Measurements from ENCODE around the gene CEP128. TPM values are rescaled to one million over a fixed set of nuclear protein-coding genes. Genes with fewer than 3 reads are reported as not detected.
"Not testable (repeated sequence)": the region's sequence is repeated elsewhere in the genome, so short reads cannot be mapped to it uniquely, and the experiment has no call there.

CEP128 gene
- total RNA-seq, 2 experiments from 2014 or later: 24.7 to 26.0 TPM

DNA sequence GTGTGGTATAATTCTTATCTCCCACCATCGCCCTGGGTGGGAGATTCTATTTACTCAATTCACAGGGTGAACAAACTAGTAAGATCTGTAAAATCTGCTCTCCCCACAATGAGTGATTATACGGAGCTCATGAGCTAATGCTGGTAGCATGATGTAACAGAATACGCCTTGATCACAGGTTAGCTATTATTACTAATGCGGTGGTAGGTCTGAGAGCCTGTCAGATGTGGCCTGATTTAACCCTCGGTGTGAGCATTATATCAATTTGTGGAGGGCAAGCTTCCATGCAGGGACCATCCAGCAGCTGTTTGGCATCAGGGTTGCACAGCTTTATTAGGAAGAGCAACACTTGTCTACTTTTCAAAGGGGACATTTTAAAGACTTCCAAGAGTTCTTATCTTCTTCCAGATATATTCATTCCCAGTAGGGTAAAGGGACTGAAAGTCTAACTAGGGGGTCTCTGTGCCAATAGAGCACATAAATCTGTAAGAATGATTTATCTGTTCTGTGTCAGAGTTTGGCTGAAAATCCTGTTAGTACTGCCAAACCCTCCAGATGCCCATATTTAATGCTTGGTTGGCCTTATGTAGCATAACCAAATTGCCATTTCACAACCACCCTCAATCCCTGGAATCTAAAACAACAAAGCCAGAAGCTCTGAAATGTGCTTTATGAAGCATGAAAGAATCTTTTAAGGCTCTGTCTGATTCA is 32.5 kb upstream of the CEP128 start:
- peaks cover 16% of the 10 kb centered on the region for H3K27me3 Mint-ChIP-seq
- CTCF ChIA-PET: interaction anchor here (0.6 to 6.8 kb wide), 4 partner anchors 14 to 22 kb away, joined by 3 to 66 read pairs (median 7); partner anchors contain the start of gene TSHR
- peaks cover 45% of the 10 kb centered on the region for H3K4me1 Mint-ChIP-seq
- DNase-seq: no peak
- no peaks in the 10 kb centered on the region for H3K9me3 Mint-ChIP-seq
- POLR2A ChIA-PET: interaction anchor here (0.8 to 3.4 kb wide), 5 partner anchors 12 to 245 kb away, joined by 3 to 23 read pairs (median 4); partner anchors contain the start of gene TSHR
- H3K27ac Mint-ChIP-seq: no peak overlapping the region
- no peak overlapping the region for H3K4me3 Mint-ChIP-seq
- peaks cover 7% of the 10 kb centered on the region for H3K36me3 Mint-ChIP-seq (ENCODE audit: low read depth)

DNA sequence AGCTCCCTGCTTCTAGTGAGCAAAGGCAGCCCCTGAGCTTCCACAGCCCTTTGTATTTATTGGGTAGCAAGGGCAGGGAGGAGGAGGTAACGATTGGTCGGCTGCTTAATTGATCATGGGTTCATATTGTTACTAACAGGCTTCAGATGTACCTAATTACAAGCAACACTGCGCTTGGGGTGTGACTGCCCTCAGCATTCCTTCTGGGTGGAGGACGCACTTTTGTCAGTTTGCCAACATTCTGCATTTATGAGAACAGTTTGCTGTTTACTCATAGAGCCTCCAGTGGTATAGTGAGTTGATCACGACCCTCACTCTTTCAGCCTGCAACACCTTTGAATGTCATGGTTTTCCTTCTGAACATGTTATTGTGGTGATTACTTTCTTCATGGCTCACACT is 23.5 kb upstream of the CEP128 start:
- Mint-ChIP-seq H3K4me3 (no peak overlapping the region), H3K36me3 (ENCODE audit: low read depth) (peaks cover 10% of the 10 kb centered on the region), H3K4me1 (peaks cover 12% of the 10 kb centered on the region), H3K27ac (no peak overlapping the region), H3K9me3 (no peaks in the 10 kb centered on the region), H3K27me3 (peaks cover 10% of the 10 kb centered on the region)
- CTCF ChIA-PET: interaction anchor here (0.8 kb wide), 1 partner anchor 22 kb away, joined by 4 read pairs; no protein-coding TSS in a partner anchor
- POLR2A ChIA-PET: interaction anchor here (1.0 kb wide), 1 partner anchor 24 kb away, joined by 3 read pairs; the partner anchor contains the start of gene CEP128
- DNase-seq: no peak

DNA sequence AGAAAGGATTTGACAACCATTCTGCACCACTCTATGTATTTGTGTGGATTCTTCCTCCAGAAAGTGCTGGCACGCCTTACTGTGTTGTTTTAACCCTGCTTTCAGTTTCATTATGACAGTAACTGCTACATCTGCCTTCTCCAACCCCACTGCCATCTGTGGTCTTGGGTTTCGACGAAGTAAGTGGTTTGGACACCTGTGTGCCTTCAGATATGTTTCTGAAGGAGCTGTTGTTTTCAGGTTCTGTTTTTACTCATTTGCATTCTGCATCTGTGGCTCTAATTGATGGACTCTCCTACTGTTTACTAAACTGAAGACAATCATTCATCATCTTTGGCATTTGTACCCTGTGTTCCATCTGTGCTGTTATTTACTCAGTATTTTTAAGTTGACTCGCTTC is 18.0 kb upstream of the CEP128 start:
- Mint-ChIP-seq H3K4me3 (peak overlapping the region; percentile 42), H3K4me1 (peaks cover 64% of the 10 kb centered on the region), H3K9me3 (peaks cover 2% of the 10 kb centered on the region), H3K36me3 (ENCODE audit: low read depth) (peaks cover 19% of the 10 kb centered on the region), H3K27me3 (peaks cover 10% of the 10 kb centered on the region), H3K27ac (peak overlapping the region; percentile 85)
- CTCF ChIA-PET: interaction anchor here (0.5 to 11.0 kb wide), 13 partner anchors 15 to 505 kb away, joined by 3 to 188 read pairs (median 6); partner anchors contain the start of gene CEP128
- DNase-seq: peak; percentile 86
- POLR2A ChIA-PET: interaction anchor here (0.6 to 4.6 kb wide), 12 partner anchors 15 to 414 kb away, joined by 3 to 42 read pairs (median 7); partner anchors contain the start of genes CEP128 and GTF2A1

GRCh38 chr14:80958939-80959338 is 17.4 kb upstream of the CEP128 start:
- H3K9me3 Mint-ChIP-seq: peaks cover 2% of the 10 kb centered on the region

DNA sequence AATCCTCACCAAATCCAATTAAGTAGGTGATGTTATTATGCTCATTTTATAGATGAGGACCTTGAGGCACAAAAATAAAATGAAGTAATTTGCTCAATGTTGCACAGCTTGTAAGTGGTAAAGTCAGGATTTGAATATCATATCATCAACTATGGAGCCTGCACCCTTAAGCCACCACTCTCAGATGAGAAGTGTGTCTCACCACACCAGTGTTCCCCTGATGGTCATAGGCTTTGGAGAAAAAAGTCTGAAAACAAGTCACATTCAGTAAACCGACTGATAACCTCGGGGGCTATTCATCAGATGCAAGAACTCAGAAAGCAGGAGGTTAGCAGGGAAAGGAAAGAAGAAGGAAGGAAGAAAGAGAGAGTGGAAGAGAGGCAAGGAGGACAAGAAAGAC is 16.7 kb upstream of the CEP128 start:
- POLR2A ChIA-PET: interaction anchor here (1.7 to 4.6 kb wide), 7 partner anchors 16 to 263 kb away, joined by 5 to 42 read pairs (median 17); partner anchors contain the start of gene CEP128
- peak overlapping the region; percentile 85 for H3K27ac Mint-ChIP-seq
- H3K4me1 Mint-ChIP-seq: peaks cover 65% of the 10 kb centered on the region
- peak overlapping the region; percentile 45 for H3K4me3 Mint-ChIP-seq
- peaks cover 15% of the 10 kb centered on the region for H3K36me3 Mint-ChIP-seq (ENCODE audit: low read depth)
- peaks cover 2% of the 10 kb centered on the region for H3K9me3 Mint-ChIP-seq
- CTCF ChIA-PET: interaction anchor here (1.3 to 11.0 kb wide), 6 partner anchors 17 to 507 kb away, joined by 4 to 188 read pairs (median 10); partner anchors contain the start of gene CEP128
- peaks cover 10% of the 10 kb centered on the region for H3K27me3 Mint-ChIP-seq
- DNase-seq: no peak

More at GRCh38 chr14:80958939-80959338, 17.4 kb upstream of the CEP128 start:
- Mint-ChIP-seq H3K27ac (peak overlapping the region; percentile 85), H3K4me3 (peak overlapping the region; percentile 44), H3K4me1 (peaks cover 65% of the 10 kb centered on the region), H3K27me3 (peaks cover 10% of the 10 kb centered on the region), H3K36me3 (ENCODE audit: low read depth) (peaks cover 19% of the 10 kb centered on the region)
- ChIA-PET POLR2A (interaction anchor here (1.0 to 4.6 kb wide), 10 partner anchors 15 to 262 kb away, joined by 3 to 42 read pairs (median 8); partner anchors contain the start of genes CEP128 and GTF2A1), CTCF (interaction anchor here (1.0 to 11.0 kb wide), 11 partner anchors 16 to 506 kb away, joined by 3 to 188 read pairs (median 7); partner anchors contain the start of gene CEP128)
- DNase-seq: no peak

DNA sequence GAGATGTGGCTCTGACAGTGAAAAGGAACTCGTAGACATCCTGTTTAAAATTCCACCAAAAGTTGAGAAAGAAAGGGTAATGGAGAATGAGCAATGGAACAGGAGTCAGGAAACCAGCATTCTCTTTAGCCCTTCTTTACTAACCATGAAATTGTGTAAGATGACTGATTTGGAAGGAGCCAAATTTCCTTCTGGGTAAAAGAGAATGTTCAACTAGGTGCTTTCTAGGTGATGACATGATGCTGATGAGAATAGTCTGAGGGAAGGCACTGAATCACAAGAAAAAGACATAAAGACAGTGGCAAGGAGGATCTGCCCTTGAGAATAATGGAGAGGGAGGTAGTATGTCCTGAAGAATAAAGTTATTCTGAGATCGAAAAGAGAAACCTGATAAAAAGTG is 16.1 kb upstream of the CEP128 start:
- Mint-ChIP-seq H3K4me3 (no peak overlapping the region), H3K27ac (no peak overlapping the region), H3K9me3 (peaks cover 2% of the 10 kb centered on the region), H3K4me1 (peaks cover 65% of the 10 kb centered on the region), H3K27me3 (peaks cover 10% of the 10 kb centered on the region), H3K36me3 (ENCODE audit: low read depth) (peaks cover 15% of the 10 kb centered on the region)
- ChIA-PET POLR2A (interaction anchor here (1.7 to 4.6 kb wide), 3 partner anchors 16 to 264 kb away, joined by 5 to 42 read pairs (median 30); partner anchors contain the start of gene CEP128), CTCF (interaction anchor here (0.9 to 11.0 kb wide), 7 partner anchors 17 to 213 kb away, joined by 4 to 188 read pairs (median 9); partner anchors contain the start of gene CEP128)
- DNase-seq: no peak

DNA sequence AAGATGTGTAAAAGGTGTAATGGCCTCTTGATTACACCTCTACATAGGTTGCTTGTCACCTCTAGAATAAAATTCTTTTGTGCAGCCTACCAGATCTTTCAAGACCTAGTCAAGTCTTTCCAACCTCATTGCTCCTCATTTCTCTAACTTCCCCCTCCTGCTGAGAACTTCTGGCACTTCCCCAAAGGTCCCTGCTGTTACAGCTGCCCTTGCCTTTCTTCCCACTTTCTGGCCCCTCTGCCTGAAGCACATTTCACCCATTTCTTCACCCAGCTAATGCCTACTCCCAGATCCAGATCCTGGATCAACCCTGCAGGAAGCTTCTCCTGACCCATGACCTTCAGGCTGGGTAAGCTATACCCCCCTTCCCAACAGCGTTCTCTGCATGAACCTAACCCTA is 15.4 kb upstream of the CEP128 start:
- Mint-ChIP-seq H3K9me3 (peaks cover 2% of the 10 kb centered on the region), H3K4me3 (no peak overlapping the region), H3K36me3 (ENCODE audit: low read depth) (peaks cover 15% of the 10 kb centered on the region), H3K27ac (no peak overlapping the region), H3K27me3 (peaks cover 10% of the 10 kb centered on the region), H3K4me1 (peaks cover 65% of the 10 kb centered on the region)
- ChIA-PET POLR2A (interaction anchor here (1.7 to 4.6 kb wide), 4 partner anchors 16 to 264 kb away, joined by 5 to 42 read pairs (median 15); partner anchors contain the start of gene CEP128), CTCF (interaction anchor here (0.9 to 11.0 kb wide), 8 partner anchors 14 to 508 kb away, joined by 4 to 188 read pairs (median 6); no protein-coding TSS in a partner anchor)
- DNase-seq: no peak

DNA sequence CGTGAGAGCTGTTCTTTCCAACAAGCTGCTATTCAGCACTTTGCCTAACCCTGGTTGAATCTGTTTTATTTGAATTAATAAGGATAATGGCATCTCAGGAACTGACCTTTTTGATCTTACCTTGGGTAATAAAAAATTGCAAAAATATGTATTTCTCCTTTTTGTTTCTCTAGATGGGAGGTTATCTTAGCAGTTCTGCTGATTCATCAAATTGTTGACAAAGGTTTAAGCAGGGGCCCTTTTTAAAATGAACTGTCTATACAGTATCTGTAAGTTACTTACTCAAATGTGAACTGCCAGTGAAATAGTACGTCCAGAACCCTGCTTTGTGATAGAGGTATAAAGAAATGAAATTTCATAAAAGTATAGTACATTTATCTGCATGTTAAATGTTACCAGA is 14.6 kb upstream of the CEP128 start:
- H3K27ac Mint-ChIP-seq: no peak overlapping the region
- ChIA-PET POLR2A (interaction anchor here (0.7 to 4.1 kb wide), 6 partner anchors 14 to 263 kb away, joined by 3 to 22 read pairs (median 8); no protein-coding TSS in a partner anchor), CTCF (interaction anchor here (0.6 to 11.0 kb wide), 11 partner anchors 11 to 508 kb away, joined by 3 to 188 read pairs (median 4); no protein-coding TSS in a partner anchor)
- peaks cover 11% of the 10 kb centered on the region for H3K36me3 Mint-ChIP-seq (ENCODE audit: low read depth)
- H3K9me3 Mint-ChIP-seq: peaks cover 2% of the 10 kb centered on the region
- H3K4me3 Mint-ChIP-seq: peak overlapping the region; percentile 61
- no peak for DNase-seq
- peaks cover 16% of the 10 kb centered on the region for H3K27me3 Mint-ChIP-seq
- H3K4me1 Mint-ChIP-seq: peaks cover 63% of the 10 kb centered on the region

GRCh38 chr14:80955416-80955941 is 13.9 kb upstream of the CEP128 start, which contains the start of gene TSHR:
TSS of gene TSHR (plus strand) at chr14:80955621. CDS start at chr14:80955681, 60 bp downstream.
- no peak for DNase-seq
- peak within 1 kb of the TSS; percentile 37 for H3K27ac Mint-ChIP-seq
- H3K36me3 Mint-ChIP-seq (ENCODE audit: low read depth): peaks cover 9% of the 10 kb centered on the region
- H3K4me3 Mint-ChIP-seq: peak within 1 kb of the TSS; percentile 78
- peaks cover 57% of the 10 kb centered on the region for H3K4me1 Mint-ChIP-seq
- ChIA-PET POLR2A (interaction anchor here (0.7 to 4.1 kb wide), 7 partner anchors 13 to 263 kb away, joined by 3 to 22 read pairs (median 8); no protein-coding TSS in a partner anchor), CTCF (interaction anchor here (0.6 to 11.0 kb wide), 9 partner anchors 12 to 215 kb away, joined by 3 to 188 read pairs (median 3); no protein-coding TSS in a partner anchor)
- peaks cover 2% of the 10 kb centered on the region for H3K9me3 Mint-ChIP-seq
- H3K27me3 Mint-ChIP-seq: peaks cover 16% of the 10 kb centered on the region

GRCh38 chr14:80954687-80955299 is 13.3 kb upstream of the CEP128 start:
- ChIA-PET CTCF (interaction anchor here (1.0 to 11.0 kb wide), 8 partner anchors 12 to 215 kb away, joined by 3 to 188 read pairs (median 4); no protein-coding TSS in a partner anchor), POLR2A (interaction anchor here (0.6 to 4.1 kb wide), 6 partner anchors 19 to 267 kb away, joined by 3 to 22 read pairs (median 8); no protein-coding TSS in a partner anchor)
- H3K27ac Mint-ChIP-seq: peak overlapping the region; percentile 37
- H3K9me3 Mint-ChIP-seq: peaks cover 2% of the 10 kb centered on the region
- peak overlapping the region; percentile 78 for H3K4me3 Mint-ChIP-seq
- peak; percentile 79 for DNase-seq
- peaks cover 9% of the 10 kb centered on the region for H3K36me3 Mint-ChIP-seq (ENCODE audit: low read depth)
- H3K4me1 Mint-ChIP-seq: peaks cover 51% of the 10 kb centered on the region
- H3K27me3 Mint-ChIP-seq: peaks cover 20% of the 10 kb centered on the region

- ChIA-PET POLR2A (interaction anchor here (4.1 kb wide), 1 partner anchor 35 kb away, joined by 22 read pairs; no protein-coding TSS in a partner anchor), CTCF (interaction anchor here (1.2 to 11.0 kb wide), 4 partner anchors 11 to 217 kb away, joined by 4 to 188 read pairs (median 6); no protein-coding TSS in a partner anchor)
- not testable (repeated sequence) for H3K4me3 Mint-ChIP-seq; H3K9me3 Mint-ChIP-seq; H3K27ac Mint-ChIP-seq; DNase-seq; H3K36me3 Mint-ChIP-seq (ENCODE audit: low read depth)
- peaks cover 29% of the 10 kb centered on the region for H3K27me3 Mint-ChIP-seq
- peaks cover 35% of the 10 kb centered on the region for H3K4me1 Mint-ChIP-seq
Measured at GRCh38 chr14:80953211-80953610, 11.7 kb upstream of the CEP128 start.
